Umbilical cord (tissue), 2 donors: Measurements from ENCODE around the gene UNC5CL. TPM values are rescaled to one million over a fixed set of nuclear protein-coding genes. Genes with fewer than 3 reads are reported as not detected.
A peak's percentile ranks its signal among the peaks of the same experiment; 100 is the strongest.

Experiments used
- DNase-seq: peaks from one replicate; pipeline ENCODE4 v3.0.0-alpha.2; 2015; ENCODE audit warnings: low spot score
- total RNA-seq: library from RNA; depleted of rRNA; stranded (reverse); fragments of >200 nt; gene quantifications from one replicate; pipeline ENCODE4 v1.2.3, GENCODE V29; 2014; ENCODE audit warnings: low replicate concordance; ENCODE audit not compliant: insufficient read depth

Gene UNC5CL
- total RNA-seq, 1 donor from 2014 or later, result not detected

DNA sequence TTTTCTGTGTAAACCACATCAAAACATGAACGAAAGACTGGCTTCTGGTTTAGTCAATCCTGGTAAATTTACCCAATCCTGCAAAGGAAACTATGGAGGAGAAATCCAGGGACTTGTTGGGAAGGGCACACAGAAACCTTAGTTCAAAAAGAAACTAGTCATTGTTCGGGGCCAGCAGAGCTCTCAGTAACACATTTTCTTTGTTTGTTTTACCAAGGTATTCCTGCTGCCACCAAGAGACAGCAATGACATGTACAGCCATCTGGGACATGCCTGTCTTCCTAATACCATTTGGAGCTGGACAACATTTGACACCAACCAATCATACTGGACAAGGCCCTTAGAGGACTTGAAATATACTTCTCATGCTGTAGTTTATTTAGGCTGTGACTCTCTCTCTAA lies 24.9 kb upstream of the UNC5CL start:
- no peak for DNase-seq

DNA sequence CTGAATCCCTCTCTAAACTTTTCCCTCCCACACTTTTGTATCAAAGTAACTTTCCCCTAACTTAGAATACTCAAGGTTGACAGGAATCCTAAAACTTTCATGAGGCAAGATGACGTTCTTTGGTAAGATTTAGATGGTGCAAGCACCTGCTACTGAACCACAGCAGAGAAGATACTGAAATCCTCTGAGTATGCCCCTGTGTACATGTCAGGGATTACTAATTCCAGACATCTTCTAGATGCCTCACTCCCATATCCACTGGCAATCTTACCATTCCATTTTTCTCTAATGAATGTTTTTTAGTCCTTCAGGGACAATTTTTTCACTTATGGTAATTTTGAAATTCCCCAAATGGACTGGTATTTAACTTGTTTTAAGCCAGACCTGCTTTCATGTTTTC lies 23.0 kb upstream of the UNC5CL start:
- DNase-seq, result no peak

DNA sequence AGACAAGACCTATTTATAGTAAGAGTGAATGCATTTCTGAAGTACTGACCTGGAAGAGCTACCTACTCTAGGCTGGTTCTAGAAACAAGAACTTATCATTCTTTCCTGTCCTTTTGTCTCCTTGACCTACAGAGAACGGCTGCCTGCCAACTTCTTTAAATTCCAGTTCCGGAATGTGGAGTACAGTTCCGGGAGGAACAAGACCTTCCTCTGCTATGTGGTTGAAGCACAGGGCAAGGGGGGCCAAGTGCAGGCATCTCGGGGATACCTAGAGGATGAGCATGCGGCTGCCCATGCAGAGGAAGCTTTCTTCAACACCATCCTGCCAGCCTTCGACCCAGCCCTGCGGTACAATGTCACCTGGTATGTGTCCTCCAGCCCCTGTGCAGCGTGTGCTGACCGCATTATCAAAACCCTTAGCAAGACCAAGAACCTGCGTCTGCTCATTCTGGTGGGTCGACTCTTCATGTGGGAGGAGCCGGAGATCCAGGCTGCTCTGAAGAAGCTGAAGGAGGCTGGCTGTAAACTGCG lies 22.2 kb upstream of the UNC5CL start:
- DNase-seq, result no peak

DNA sequence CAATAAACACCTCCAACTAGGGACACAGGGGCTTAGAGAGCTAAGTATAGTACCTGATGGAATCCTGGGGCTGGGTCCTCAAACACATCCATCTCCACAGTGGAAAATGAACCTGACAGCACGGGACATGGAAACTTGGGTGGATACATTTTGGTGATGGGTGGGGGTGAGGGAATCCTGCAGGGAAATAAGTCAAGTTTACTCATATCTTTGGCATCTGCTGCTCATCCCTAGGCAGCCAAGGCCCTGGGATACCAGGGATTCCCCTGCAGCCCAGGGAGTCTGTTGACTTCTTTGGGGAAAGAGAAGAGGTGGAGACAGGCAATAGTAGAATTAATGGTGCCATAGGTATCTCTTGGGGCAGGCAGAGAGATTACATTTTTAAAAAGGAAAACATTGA lies 20.5 kb upstream of the UNC5CL start:
- no peak for DNase-seq

DNA sequence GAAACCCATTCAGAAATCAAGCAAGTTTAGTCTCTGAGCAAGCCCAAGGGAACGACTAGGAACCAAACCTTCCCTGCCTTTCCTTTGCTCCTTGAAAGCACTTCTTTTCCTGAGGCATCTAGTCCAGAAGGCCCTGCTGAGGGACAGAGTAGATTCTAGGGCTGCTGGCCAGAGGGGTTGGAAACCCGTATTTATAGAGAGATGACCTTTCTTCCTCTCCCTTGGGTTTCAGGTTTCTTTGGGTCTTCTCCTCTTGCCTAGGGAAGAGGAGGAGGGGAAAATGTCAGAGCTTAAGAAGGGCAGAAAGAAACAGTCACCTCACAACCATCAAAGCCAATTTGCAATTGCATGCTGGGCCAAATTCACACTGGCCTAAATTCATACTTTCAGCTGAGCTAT lies 19.8 kb upstream of the UNC5CL start:
- no peak for DNase-seq

DNA sequence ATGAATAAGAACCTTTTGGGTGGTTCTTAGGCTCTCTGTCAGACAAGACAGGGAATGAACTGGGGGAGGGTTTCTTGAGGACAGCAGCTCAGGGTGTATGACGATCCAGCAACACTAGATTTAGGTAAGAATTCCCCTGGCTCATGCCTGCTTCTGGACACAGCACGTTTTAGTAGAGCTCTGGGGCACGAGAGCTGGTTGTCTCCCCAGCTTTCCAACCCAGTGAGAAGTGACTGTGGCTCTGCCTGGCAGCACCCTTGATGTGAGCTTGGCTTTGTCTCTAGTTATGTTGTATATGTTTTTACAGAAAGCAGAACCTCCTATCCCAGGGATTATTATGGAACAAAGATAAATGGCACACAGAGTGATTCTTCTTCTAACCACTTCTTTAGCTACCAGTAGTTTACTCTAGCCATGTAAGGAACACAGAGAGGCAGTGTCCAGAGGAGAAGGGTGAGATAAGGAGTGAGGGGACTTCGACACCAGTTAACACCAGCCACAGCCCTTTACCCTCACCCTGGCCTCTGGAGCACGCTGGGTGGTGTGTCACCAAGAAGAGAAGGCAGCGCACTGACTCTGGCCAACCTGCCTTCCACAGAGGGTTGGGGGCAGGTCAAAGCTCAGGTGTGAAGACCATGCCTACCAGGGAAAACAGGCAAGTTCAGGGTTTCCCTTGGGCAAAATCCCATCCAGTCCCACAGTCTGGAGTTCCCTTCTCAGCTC lies 17.9 kb upstream of the UNC5CL start:
- no peak for DNase-seq

DNA sequence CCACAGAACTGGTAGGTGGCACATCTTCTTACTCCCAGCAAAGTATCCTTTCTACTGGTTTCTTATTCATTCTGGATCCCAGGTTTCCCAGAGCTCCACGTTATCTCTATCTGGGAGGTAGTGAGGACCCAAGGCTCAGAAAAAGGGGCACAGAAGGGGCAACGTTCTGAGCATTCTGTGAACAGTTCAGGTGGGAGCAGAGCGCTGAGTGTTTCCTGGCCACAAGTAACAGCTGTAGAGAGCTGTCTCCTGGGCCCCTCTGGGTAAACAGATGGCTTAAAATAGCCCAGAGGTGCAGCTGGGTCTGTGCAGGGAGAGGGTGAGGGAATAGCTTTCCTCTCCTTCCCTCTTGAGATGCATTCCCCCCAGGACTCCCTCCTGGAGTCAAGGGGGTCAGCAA lies 16.1 kb upstream of the UNC5CL start:
- DNase-seq, result no peak

DNA sequence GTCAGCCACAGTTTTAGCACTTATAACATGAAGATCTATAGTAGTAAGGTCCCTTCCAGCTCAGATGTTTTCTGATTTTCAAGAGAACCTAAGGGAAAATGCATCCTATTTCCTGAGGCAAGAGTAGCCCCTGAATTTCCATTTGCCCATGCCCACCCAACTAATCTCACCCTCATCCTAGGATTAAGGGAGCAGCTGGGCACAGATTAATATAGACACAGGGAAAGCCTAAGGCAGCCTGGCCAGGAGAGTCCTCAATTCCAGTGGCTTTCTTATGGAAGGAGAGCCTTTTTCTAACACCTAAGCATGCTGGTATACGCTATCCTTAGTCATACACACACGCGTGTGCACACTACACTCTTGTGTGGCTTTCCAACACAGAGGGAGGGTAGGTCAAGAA lies 15.5 kb upstream of the UNC5CL start:
- no peak for DNase-seq

DNA sequence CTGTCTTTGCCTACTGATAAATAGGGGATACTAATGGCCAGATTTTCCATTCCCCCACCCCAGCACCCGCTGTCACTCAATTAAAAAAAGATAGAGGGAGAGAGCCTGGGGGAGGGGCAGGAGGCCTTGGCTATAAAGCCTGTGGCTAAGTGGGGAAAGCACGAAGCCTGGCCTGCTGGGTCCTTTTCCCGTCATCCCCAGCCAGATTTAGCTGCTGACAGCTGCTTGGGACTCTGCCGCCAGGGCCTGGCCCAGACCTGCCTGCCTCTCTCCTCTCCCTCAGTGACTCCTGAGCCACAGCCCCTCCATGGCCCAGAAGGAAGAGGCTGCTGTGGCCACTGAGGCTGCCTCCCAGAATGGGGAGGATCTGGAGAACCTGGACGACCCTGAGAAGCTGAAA lies 14.0 kb upstream of the UNC5CL start, which contains the start of gene APOBEC2:
Gene APOBEC2 (plus strand): TSS at position 162 of the 400 bp plus-strand sequence. CDS start 146 bp downstream, at position 308.
- no peak for DNase-seq

DNA sequence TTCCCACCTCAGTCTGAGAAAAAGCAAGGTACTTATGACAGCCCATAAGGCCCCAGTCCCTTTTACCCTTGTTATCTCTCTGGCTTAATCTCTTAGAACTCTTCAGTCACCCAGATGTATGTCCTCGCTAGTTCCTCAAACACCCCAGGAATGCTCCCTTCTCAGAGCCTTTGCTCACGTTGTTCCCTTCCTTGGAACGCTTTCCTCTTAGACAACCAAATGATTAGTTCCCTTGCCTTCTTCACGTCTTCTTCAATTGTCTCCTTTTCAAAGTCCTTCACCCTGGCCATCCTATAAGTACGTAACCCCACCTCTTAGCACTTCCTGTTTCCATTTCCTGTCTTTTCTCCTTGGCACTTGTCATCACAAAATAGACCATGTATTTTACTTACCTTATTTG lies 12.9 kb upstream of the UNC5CL start:
- DNase-seq, result no peak

DNA sequence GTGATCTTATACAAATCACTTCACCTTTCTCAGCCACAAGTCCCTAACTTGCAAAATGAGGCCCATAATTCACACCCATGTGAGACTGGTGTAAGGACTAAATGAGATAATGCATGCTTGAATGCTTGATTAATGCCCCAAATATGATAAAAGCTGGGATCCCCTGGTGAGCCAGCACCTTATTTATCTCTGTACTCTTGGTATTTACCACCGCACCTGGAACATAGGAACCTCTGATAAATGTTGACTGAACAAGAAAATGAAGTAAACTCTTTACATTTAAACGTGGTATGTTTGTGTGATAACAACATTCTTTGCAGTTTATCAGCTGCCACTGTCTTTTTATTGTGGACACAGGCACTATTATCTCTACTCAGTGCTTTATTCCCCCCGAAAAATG lies 11.5 kb upstream of the UNC5CL start:
- no peak for DNase-seq

DNA sequence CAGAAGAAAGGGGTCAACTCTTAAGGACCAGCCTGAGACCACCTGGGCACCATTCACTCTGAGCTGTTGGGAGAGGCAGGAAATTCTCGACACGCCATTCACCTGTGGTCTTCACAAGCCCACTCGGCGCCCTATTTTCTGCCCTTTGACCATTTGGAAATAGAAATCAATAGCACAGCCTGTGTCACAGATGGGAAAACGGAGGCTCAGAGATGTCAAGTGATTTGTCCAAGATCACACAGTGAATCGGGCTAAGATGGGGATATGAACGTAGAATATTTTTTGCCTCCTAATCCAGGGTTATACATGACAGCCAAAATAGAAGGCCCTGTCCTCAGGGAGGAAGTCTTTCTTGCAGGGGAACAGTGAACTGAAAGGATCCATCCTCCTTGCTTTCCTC lies 10.9 kb upstream of the UNC5CL start:
- no peak for DNase-seq

DNA sequence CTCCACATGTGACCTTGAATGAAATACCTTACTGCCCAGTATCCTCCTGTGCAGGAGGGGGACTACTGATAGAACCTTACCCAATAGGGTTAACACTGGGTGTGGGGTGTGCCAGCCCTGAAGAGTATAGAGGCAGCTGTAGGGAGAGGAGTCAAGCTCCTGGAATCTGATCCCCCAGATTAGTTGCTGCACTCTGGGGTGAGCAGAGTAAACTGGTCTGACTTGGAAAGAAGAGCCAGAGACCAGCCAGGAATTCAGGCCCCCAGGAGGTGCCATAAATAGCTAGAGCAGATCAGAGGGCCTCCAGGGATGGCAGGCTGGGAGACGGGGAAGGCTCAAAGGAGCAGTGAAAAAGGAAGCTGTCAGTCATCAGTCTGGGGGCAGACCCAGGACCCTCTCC lies 10.5 kb upstream of the UNC5CL start:
- peak; percentile 86 for DNase-seq

DNA sequence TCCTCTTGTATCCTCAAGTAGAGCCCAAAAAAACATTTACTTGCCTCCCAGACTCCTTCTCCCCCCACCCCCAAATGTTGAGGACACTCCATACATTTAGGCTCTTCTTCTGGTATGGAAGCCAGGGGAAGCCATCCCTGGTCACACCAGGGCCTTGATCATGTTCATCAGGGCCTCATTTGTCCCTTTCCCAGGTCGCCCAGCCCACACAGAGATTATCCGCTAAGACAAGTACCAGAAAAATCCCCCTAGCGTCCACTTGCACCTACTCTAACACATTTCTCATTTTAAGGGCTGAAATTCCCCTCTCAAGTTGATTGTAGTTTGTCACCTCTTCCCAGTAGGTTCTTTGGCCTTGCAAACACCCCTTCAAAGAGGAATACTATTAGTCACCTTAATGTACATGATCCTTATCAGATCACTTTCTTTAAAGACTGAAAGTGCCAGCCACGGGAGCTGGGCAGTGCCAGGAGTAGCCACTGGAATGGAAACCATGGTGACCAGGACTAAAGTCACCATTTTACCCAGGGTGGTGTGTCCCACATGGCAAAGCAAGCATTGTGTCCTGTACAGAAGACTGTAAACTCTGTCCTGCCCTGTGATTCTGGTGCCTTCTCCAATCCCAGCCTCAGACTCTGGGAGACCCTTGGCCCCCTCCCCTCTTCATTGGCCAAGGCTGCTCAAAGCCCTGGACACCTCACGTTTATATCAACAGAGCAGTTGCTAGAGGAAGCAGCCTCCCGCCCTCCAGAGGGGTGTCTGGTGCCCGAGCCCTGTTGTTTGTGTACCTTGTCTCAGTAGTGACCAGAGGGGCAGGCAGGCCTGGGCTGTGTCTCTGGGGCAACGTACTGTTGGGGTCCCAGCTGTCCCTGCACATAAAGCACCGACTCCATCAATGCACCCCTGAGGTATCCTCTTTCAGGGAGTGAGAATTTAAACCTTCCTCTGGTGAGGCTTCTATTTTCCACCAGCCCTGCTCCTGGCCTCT lies 9.0 kb upstream of the UNC5CL start:
- DNase-seq, result no peak

DNA sequence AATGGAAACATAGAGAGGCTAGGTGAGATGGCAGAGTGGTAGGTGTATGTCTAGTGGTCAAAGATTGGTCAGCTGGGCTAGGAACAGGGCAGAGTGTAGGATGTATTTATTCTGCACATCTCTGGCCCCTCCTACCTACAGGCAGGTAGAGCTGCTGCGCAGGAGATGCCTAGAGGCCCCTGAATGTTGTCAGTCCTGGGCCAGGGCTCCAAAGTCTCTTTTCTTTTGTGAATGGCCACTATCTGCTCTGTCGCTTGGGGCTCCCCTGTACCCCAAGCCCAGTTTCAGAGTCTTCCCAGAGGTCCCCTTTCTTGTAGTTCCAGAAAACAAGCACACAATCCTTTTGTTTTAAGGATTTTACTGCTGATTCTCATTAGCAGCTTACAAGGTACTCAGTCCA lies 8.3 kb upstream of the UNC5CL start:
- no peak for DNase-seq

DNA sequence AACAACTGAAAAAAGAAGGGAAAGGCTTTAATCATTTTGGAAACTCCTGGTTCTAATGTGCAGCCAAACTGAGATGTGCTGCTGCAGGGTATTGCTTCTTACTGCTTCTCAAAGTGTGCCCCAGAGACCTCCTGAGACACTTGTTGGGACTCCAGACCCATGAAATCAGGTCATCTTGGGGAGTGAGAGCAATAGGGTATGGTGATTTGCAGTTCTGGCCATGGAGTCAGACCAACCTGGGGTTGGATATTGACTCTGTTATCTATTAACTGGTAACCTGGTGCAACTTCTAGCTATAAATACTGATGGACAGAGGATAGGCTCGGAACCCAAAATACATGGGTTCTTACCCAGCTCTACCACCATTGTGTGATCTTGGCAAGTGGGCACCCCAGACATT lies 7.1 kb upstream of the UNC5CL start:
- DNase-seq, result no peak

DNA sequence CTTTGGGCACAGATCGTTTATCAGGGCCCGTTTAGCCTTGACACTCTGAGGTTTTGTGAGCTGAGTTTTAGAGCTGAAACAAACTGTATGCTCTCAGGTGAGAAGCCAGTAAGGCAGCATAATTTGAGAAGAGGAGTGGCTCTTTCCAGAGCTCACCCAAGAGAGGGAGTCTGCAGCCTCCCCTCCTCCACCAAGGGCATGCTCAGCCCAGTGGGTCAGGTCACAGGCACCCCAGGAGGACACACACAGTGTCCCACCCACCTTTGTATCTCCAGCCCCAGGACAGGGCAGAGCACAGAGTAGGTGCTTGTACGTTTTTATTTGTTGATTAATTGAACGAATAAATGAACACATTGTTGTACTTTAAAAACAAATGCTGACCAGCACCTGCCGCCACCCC lies 6.6 kb upstream of the UNC5CL start:
- no peak for DNase-seq

DNA sequence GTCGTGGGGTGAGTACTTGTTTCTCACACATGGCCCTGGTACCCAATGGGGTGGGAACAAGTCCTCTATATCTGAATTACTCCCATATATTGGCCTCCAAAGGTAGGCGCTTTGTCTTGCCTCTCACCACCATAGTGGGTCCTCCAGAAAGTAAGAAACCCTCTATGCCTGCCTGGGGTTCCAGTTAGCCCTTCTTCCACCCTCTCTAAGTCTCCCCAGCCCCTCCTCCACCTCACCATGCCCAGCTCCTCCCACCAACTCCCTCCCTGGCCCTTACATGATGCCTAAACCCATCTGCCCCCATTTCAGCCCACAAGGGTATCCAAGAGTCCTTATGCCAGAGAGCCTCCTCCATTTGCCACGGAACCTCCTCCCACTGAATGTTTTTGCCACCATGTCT lies 4.1 kb upstream of the UNC5CL start:
- DNase-seq, result no peak

DNA sequence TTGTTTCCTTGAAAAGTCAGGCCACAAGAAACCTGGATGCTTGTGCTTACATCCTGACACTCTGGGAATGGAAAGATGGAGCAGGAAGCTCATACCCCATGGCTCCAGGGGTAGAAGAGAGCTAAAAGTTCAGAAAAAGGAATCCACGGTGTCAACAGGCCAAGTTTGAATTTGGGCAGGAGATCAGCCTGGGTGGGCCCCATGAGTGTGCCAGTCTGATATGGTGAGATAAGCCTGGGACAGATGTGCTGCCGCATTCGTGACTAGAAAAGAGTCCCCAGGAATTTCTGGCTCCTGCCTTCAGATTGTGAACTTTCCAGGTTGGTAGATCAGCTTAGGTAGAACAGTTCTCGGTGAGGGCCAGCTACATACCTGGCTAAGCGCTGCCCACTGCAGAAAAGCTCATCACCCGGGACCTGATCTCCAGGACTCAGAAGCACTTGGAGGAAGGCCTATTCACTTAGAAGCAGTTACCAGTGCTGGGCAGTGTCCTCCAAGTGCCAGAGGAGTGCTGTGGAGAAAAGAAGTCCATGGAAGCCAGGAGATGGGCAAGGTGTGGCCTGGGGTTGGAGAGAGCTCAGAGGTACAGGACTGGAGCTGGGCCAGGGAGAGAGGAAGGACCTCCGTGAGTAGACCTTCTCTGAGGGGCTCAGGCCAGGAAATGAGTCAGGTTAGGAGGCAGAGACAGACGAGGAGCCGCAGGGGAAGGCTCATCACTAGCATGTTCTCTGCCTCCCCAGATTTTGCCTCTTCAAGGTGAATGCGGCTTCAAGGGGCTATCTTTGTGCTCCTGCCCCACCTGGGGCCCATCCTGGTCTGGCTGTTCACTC lies 3.4 kb upstream of the UNC5CL start, which contains the start of gene TSPO2:
Gene TSPO2 (plus strand): TSS at position 242 of the 830 bp plus-strand sequence. CDS start 519 bp downstream, at position 761.
- DNase-seq, result no peak

DNA sequence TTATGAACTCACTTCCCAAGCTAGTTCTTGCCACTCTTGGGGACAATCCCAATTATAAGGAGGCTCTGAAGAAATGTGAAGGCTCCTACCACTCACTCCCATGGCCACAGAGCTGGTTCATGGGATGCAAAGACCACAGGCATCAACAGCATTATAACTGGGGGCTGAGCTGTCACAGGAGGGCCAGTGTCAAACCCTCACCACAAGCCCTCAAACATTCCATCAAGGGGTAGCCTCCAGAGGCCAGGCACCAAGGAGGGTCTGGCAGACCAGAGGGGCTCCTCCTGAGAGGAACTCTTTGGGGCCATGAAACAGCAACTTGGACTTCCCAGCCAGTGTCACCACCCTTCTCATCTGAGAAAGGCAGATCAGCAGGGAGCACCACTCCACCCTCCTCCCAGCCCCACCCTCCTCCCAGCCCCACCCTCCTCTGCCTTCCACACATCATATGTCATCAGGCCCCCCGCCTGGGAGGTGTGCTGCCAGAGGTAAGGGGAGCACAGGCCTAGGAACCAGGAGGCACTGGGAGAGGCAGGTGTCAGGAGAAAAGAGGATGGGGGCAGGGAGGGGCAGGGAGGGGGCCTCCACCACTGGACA lies 2.0 kb upstream of the UNC5CL start:
- no peak for DNase-seq
